ENCODE measurements around the gene RNASE1. TPM values are rescaled to one million over a fixed set of nuclear protein-coding genes. Genes with fewer than 3 reads are reported as not detected.

RNASE1 gene
- polyA plus RNA-seq, 1 experiment = not detected

GRCh38 chr14:20787025-20787424, 15.6 kb downstream of the RNASE1 start:
- no peak for DNase-seq (ENCODE audit: low read depth, low spot score)
- Histone ChIP-seq H3K27me3 (ENCODE audit: control insufficient read depth, insufficient read depth, low read length) (no peaks in the 10 kb centered on the region), H3K27ac (ENCODE audit: low read depth, low read length) (no peak overlapping the region), H3K4me3 (ENCODE audit: low read depth, low read length) (no peak overlapping the region), H3K9me3 (ENCODE audit: control insufficient read depth, insufficient read depth, low read length) (no peaks in the 10 kb centered on the region; the same call in 1 of the 2 replicates)
- TF ChIP-seq, protein P1, sequence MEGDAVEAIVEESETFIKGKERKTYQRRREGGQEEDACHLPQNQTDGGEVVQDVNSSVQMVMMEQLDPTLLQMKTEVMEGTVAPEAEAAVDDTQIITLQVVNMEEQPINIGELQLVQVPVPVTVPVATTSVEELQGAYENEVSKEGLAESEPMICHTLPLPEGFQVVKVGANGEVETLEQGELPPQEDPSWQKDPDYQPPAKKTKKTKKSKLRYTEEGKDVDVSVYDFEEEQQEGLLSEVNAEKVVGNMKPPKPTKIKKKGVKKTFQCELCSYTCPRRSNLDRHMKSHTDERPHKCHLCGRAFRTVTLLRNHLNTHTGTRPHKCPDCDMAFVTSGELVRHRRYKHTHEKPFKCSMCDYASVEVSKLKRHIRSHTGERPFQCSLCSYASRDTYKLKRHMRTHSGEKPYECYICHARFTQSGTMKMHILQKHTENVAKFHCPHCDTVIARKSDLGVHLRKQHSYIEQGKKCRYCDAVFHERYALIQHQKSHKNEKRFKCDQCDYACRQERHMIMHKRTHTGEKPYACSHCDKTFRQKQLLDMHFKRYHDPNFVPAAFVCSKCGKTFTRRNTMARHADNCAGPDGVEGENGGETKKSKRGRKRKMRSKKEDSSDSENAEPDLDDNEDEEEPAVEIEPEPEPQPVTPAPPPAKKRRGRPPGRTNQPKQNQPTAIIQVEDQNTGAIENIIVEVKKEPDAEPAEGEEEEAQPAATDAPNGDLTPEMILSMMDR (IDR thresholded peaks at IDR 0.05; ENCODE audit: low read depth, low read length) = no peak
- ChIA-PET CTCF (no interaction called here), POLR2A (no interaction called here)

GRCh38 chr14:20782280-20782890, 20.3 kb downstream of the RNASE1 start:
- no peak overlapping the region for H3K4me3 ChIP-seq (ENCODE audit: low read depth, low read length)
- TF ChIP-seq, protein P1 (IDR thresholded peaks at IDR 0.05; ENCODE audit: low read depth, low read length) = no peak
- H3K27ac ChIP-seq (ENCODE audit: low read depth, low read length) = no peak overlapping the region
- H3K27me3 ChIP-seq (ENCODE audit: control insufficient read depth, insufficient read depth, low read length) = no peaks in the 10 kb centered on the region
- ChIA-PET CTCF (no interaction called here), POLR2A (no interaction called here)
- no peaks in the 10 kb centered on the region; the same call in 1 of the 2 replicates for H3K9me3 ChIP-seq (ENCODE audit: control insufficient read depth, insufficient read depth, low read length)
- no peak for DNase-seq (ENCODE audit: low read depth, low spot score)

DNA sequence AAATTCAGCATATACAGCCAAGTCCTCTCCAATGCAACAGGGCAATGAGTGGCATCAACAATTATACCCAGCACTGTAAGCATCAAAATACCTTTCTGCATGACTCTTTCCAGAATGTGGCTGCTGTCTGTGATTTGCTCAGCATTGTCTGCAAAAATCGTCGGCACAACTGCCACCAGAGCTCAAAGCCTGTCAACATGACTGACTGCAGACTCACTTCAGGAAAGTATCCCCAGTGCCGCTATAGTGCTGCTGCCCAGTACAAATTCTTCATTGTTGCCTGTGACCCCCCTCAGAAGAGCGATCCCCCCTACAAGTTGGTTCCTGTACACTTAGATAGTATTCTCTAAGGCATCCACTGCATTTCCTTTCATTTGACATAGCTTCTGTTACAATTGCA, 20.8 kb downstream of the RNASE1 start:
- TF ChIP-seq, protein P1 (IDR thresholded peaks at IDR 0.05; ENCODE audit: low read depth, low read length) = no peak
- DNase-seq (ENCODE audit: low read depth, low spot score) = no peak
- ChIA-PET POLR2A (no interaction called here), CTCF (interaction anchor here (0.5 kb wide), 1 partner anchor 294 kb away, joined by 4 read pairs; no protein-coding TSS in a partner anchor)
- Histone ChIP-seq H3K27ac (ENCODE audit: low read depth, low read length) (no peak overlapping the region), H3K4me3 (ENCODE audit: low read depth, low read length) (no peak overlapping the region), H3K9me3 (ENCODE audit: control insufficient read depth, insufficient read depth, low read length) (no peaks in the 10 kb centered on the region; the same call in 1 of the 2 replicates), H3K27me3 (ENCODE audit: control insufficient read depth, insufficient read depth, low read length) (no peaks in the 10 kb centered on the region)

DNA sequence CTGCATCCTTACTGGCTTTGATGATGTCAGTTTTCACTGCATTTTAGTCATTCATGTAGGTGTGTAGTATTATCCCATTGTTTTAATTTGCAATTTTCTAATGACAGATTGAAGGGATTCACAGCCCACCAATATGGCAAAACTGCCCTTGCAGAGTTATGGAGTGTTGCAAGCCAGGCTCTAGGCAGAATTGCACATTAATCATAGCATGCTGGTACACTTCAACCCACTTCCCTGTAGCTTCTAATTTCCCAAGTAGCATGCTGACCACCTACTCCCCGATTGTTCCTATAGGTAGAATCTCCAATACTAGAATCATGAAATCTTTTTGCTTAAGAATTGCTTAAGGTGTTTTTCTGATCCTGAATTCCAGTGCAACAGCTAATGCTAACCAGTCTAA, 26.7 kb downstream of the RNASE1 start:
- ChIA-PET POLR2A (no interaction called here), CTCF (no interaction called here)
- H3K9me3 ChIP-seq (ENCODE audit: control insufficient read depth, insufficient read depth, low read length) = no peaks in the 10 kb centered on the region
- TF ChIP-seq, protein P1 (IDR thresholded peaks at IDR 0.05; ENCODE audit: low read depth, low read length) = no peak
- no peak overlapping the region for H3K4me3 ChIP-seq (ENCODE audit: low read depth, low read length)
- DNase-seq (ENCODE audit: low read depth, low spot score) = no peak
- no peaks in the 10 kb centered on the region for H3K27me3 ChIP-seq (ENCODE audit: control insufficient read depth, insufficient read depth, low read length)
- no peak overlapping the region for H3K27ac ChIP-seq (ENCODE audit: low read depth, low read length)

DNA sequence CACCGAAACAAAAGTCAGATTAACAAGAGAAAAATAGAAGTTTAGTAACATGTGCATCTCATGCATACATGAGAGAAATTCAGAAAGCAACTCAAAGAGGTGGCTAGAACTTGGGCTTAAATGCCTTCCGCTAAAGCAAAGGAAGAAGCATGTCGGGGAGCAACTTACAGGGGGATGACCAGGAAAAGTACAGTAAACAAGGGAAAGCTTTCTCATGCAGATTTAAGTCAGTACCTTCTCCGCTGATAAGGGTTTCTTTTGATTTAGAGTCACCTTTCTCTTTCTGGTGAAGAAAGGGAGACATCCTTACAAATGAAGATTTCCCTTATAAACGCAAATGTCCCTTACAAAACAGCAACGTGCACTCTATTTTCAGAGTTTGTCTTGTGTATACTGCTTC, 27.6 kb downstream of the RNASE1 start:
- TF ChIP-seq, protein P1 (IDR thresholded peaks at IDR 0.05; ENCODE audit: low read depth, low read length) = no peak
- ChIA-PET CTCF (no interaction called here), POLR2A (no interaction called here)
- no peak for DNase-seq (ENCODE audit: low read depth, low spot score)
- Histone ChIP-seq H3K27ac (ENCODE audit: low read depth, low read length) (no peak overlapping the region), H3K27me3 (ENCODE audit: control insufficient read depth, insufficient read depth, low read length) (no peaks in the 10 kb centered on the region), H3K9me3 (ENCODE audit: control insufficient read depth, insufficient read depth, low read length) (no peaks in the 10 kb centered on the region), H3K4me3 (ENCODE audit: low read depth, low read length) (no peak overlapping the region)

Data from AG04450 (cell line).